ENCODE results near the gene NKD2. TPM values are rescaled to one million over a fixed set of nuclear protein-coding genes. Genes with fewer than 3 reads are reported as not detected.

NKD2 gene
- polyA plus RNA-seq, 2 of the 4 experiments (the other 2 are of a cell fraction): 1.2 to 4.2 TPM

DNA sequence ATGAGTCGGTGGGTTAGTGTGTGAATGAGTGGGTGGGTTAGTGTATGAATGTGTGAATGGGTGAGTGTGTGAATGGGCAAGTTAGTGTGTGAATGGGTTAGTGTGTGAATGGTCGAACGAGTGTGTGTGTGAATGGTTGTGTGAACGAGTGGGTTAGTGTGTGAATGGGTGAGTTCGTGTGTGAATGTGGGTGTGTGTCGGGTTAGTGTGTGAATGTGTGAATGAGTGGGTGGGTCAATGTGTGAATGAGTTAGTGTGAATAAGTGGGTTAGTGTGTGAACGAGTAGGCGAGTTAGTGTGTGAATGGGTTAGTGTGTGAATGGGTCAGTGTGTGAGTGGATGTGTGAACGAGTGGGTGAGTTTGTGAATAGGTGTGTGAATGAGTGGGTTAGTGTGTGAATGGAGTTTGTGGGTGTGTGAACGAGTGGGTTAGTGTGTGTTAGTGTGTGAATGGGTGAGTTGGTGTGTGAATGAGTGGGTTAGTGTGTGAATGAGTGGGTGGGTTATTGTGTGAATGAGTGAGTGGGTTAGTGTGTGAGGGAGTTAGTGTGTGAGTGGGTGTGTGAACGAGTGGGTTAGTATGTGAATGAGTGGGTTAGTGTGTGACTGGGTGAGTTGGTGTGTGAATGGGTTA is 38.8 kb downstream of the NKD2 start:
- H3K4me2 ChIP-seq: no peak overlapping the region
- DNase-seq (ENCODE audit: low read depth in 1 of 2, low spot score in 1 of 2) (no peak), ATAC-seq (no peak), FAIRE-seq (no peak)
- no peak overlapping the region for H3K27ac ChIP-seq
- 77% methylated on average over 11 of the region's 11 CpGs for WGBS (ENCODE audit: missing lambda C conversion rate)
- no peaks in the 10 kb centered on the region for H3K9me3 ChIP-seq
- CTCF ChIA-PET: no interaction called here
- POLR2A ChIA-PET: no interaction called here
- no peaks in the 10 kb centered on the region for H3K4me1 ChIP-seq
- TF ChIP-seq RAD21 (conservative IDR thresholded peaks at IDR 0.05 in 1 of 2, IDR thresholded peaks at IDR 0.05 in 1 of 2) (no peak), KDM5A (IDR thresholded peaks at IDR 0.05) (no peak)
- TF ChIP-seq, protein P1, sequence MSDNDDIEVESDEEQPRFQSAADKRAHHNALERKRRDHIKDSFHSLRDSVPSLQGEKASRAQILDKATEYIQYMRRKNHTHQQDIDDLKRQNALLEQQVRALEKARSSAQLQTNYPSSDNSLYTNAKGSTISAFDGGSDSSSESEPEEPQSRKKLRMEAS (IDR thresholded peaks at IDR 0.05): no peak
- H3K4me3 ChIP-seq: no peak overlapping the region

DNA sequence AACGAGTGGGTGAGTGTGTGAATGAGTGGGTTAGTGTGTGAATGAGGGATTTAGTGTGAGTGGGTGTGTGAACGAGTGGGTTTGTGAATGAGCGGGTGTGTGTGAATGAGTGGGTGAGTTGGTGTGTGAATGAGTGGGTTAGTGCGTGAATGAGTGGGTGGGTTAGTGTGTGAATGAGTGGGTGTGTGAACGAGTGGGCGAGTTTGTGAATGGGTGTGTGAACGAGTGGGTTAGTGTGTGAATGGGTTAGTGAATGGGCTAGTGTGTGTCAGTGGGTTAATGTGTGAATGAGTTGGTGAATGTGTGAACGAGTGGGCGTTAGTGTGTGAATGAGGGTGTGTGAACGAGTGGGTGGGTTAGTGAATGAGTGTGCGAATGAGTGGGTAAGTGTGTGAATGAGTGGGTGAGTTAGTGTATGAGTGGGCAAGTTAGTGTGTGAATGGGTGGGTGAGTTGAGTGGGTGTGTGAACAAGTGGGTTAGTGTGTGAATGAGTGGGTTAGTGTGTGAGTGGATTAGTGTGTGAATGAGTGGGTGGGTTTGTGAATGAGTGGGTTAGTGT is 39.6 kb downstream of the NKD2 start:
- POLR2A ChIA-PET: no interaction called here
- no peak for ATAC-seq

DNA sequence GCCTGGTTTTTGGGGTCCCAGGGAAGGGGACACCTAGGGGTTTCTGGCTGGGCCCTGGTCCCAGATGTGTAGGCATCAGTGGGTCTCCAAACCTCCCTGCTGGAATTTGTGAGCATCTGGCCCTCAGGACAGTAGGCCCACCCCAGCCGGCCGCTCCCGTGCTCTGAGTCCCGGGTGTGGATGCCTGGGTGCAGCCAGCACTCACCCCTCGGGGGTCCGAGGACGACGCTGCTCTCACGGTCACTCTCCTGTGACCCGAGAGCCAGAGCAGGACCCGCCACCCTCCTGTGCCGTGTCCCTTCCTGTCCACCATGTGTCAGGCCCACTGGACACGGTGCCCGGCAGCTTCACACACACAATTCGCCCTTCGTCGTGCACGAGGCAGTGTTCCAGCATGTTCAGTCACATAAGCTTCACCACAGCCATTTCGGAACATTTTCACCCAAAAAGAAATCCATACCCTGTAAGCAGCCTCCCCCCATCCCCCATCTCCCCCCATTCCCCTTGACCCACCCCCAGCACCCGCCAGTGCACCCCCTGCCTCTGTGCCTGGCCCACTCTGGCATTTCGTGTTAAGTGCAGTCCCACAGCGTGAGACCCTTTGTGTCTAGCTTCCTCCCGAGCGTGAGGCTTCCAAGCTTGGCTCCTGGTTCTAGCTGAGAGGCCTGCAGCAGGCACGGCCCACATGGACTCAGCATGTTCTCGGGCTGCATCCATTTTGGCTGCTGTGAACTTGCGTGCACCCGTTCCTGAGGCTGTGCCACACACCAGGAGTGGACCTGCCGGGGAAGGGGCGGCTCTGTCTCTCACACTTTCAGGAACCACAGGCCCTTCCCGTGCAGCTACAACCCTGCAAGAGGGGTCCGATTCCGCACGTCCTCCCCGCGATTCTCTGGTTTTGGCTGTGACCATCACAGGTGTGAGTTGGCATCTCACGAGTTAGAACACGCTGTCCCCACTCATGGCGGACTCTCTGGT is 40.5 kb downstream of the NKD2 start:
- FAIRE-seq (no peak), DNase-seq (ENCODE audit: low read depth in 1 of 2, low spot score in 1 of 2) (no peak), ATAC-seq (peak; percentile 16 to 36; a peak in 3 of 6 replicates)
- H3K27ac ChIP-seq: no peak overlapping the region
- ChIA-PET CTCF (interaction anchor here (1.5 kb wide), 1 partner anchor 125 kb away, joined by 7 read pairs; no protein-coding TSS in a partner anchor), POLR2A (no interaction called here)
- H3K4me3 ChIP-seq: no peak overlapping the region
- H3K9me3 ChIP-seq: no peaks in the 10 kb centered on the region
- 90% methylated on average over 35 of the region's 39 CpGs for WGBS (ENCODE audit: missing lambda C conversion rate)
- H3K4me2 ChIP-seq: no peak overlapping the region
- no peaks in the 10 kb centered on the region for H3K4me1 ChIP-seq
- TF ChIP-seq ZSCAN20 (CRISPR knock-in tag; IDR thresholded peaks at IDR 0.05) (no peak), HDAC2 (IDR thresholded peaks at IDR 0.05) (no peak), KDM5A (IDR thresholded peaks at IDR 0.05) (no peak), FOSL2 (IDR thresholded peaks at IDR 0.05) (no peak), FOSL2 (CRISPR knock-in tag; IDR thresholded peaks at IDR 0.05) (no peak), POLR2A (IDR thresholded peaks at IDR 0.05; ENCODE audit: low read length) (no peak), SMC3 (IDR thresholded peaks at IDR 0.05) (no peak)
- TF ChIP-seq, protein P2, sequence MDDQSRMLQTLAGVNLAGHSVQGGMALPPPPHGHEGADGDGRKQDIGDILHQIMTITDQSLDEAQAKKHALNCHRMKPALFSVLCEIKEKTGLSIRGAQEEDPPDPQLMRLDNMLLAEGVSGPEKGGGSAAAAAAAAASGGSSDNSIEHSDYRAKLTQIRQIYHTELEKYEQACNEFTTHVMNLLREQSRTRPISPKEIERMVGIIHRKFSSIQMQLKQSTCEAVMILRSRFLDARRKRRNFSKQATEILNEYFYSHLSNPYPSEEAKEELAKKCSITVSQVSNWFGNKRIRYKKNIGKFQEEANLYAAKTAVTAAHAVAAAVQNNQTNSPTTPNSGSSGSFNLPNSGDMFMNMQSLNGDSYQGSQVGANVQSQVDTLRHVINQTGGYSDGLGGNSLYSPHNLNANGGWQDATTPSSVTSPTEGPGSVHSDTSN (IDR thresholded peaks at IDR 0.05): no peak
- TF ChIP-seq, protein P3, sequence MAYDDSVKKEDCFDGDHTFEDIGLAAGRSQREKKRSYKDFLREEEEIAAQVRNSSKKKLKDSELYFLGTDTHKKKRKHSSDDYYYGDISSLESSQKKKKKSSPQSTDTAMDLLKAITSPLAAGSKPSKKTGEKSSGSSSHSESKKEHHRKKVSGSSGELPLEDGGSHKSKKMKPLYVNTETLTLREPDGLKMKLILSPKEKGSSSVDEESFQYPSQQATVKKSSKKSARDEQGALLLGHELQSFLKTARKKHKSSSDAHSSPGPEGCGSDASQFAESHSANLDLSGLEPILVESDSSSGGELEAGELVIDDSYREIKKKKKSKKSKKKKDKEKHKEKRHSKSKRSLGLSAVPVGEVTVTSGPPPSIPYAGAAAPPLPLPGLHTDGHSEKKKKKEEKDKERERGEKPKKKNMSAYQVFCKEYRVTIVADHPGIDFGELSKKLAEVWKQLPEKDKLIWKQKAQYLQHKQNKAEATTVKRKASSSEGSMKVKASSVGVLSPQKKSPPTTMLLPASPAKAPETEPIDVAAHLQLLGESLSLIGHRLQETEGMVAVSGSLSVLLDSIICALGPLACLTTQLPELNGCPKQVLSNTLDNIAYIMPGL (CRISPR knock-in tag; IDR thresholded peaks at IDR 0.05; ENCODE audit: borderline replicate concordance): no peak
- TF ChIP-seq, protein P4, sequence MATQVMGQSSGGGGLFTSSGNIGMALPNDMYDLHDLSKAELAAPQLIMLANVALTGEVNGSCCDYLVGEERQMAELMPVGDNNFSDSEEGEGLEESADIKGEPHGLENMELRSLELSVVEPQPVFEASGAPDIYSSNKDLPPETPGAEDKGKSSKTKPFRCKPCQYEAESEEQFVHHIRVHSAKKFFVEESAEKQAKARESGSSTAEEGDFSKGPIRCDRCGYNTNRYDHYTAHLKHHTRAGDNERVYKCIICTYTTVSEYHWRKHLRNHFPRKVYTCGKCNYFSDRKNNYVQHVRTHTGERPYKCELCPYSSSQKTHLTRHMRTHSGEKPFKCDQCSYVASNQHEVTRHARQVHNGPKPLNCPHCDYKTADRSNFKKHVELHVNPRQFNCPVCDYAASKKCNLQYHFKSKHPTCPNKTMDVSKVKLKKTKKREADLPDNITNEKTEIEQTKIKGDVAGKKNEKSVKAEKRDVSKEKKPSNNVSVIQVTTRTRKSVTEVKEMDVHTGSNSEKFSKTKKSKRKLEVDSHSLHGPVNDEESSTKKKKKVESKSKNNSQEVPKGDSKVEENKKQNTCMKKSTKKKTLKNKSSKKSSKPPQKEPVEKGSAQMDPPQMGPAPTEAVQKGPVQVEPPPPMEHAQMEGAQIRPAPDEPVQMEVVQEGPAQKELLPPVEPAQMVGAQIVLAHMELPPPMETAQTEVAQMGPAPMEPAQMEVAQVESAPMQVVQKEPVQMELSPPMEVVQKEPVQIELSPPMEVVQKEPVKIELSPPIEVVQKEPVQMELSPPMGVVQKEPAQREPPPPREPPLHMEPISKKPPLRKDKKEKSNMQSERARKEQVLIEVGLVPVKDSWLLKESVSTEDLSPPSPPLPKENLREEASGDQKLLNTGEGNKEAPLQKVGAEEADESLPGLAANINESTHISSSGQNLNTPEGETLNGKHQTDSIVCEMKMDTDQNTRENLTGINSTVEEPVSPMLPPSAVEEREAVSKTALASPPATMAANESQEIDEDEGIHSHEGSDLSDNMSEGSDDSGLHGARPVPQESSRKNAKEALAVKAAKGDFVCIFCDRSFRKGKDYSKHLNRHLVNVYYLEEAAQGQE (IDR thresholded peaks at IDR 0.05): no peak

More for the DNA sequence above, 39.6 kb downstream of the NKD2 start:
- Histone ChIP-seq H3K9me3 (no peaks in the 10 kb centered on the region), H3K4me3 (no peak overlapping the region), H3K27ac (no peak overlapping the region), H3K4me2 (no peak overlapping the region), H3K4me1 (no peaks in the 10 kb centered on the region)
- DNase-seq (ENCODE audit: low read depth in 1 of 2, low spot score in 1 of 2) (no peak), FAIRE-seq (no peak)
- WGBS (ENCODE audit: missing lambda C conversion rate): 84% methylated on average over 11 of the region's 11 CpGs
- CTCF ChIA-PET: no interaction called here
- TF ChIP-seq, protein P2 (IDR thresholded peaks at IDR 0.05): no peak
- TF ChIP-seq, protein P4 (IDR thresholded peaks at IDR 0.05): no peak
- TF ChIP-seq POLR2AphosphoS2 (conservative IDR thresholded peaks at IDR 0.05; ENCODE audit: low read length) (no peak), HOXA7 (CRISPR knock-in tag; IDR thresholded peaks at IDR 0.05) (no peak)

Measured in A549 (cell line).